ENCODE results near the gene IRGC.

DNA sequence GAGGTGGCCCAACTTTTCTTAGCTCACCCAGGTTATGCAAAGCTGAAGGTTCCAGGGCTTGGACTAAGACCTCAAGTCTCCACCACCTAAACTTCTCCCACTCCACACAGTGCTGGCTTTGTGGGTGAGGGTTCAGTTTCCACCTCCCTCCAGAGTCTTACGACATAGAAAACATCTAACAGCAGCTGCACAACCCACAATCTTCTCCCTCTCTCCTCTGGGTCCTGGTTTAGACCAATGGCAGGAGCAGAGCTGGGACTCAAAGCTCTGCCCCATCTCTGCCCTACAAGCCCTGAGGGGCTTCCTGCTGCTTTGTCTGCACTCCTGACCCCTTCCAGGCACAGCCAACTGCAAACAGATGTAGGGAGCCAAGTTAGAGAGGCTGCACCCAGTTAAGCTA is 16.0 kb downstream of the IRGC start:
- TF ChIP-seq, protein P1, sequence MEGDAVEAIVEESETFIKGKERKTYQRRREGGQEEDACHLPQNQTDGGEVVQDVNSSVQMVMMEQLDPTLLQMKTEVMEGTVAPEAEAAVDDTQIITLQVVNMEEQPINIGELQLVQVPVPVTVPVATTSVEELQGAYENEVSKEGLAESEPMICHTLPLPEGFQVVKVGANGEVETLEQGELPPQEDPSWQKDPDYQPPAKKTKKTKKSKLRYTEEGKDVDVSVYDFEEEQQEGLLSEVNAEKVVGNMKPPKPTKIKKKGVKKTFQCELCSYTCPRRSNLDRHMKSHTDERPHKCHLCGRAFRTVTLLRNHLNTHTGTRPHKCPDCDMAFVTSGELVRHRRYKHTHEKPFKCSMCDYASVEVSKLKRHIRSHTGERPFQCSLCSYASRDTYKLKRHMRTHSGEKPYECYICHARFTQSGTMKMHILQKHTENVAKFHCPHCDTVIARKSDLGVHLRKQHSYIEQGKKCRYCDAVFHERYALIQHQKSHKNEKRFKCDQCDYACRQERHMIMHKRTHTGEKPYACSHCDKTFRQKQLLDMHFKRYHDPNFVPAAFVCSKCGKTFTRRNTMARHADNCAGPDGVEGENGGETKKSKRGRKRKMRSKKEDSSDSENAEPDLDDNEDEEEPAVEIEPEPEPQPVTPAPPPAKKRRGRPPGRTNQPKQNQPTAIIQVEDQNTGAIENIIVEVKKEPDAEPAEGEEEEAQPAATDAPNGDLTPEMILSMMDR (IDR thresholded peaks at IDR 0.05; ENCODE audit: low read depth, low read length): no peak
- TF ChIP-seq POLR2A (IDR thresholded peaks at IDR 0.05; ENCODE audit: extremely low read depth, insufficient read length) (no peak), MYC (IDR thresholded peaks at IDR 0.05; ENCODE audit: low read depth, low read length) (no peak)
- TF ChIP-seq, protein P2, sequence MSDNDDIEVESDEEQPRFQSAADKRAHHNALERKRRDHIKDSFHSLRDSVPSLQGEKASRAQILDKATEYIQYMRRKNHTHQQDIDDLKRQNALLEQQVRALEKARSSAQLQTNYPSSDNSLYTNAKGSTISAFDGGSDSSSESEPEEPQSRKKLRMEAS (IDR thresholded peaks at IDR 0.05; ENCODE audit: low read depth, low read length): no peak
